B cell (primary cell): ENCODE data around the gene SYNE2. TPM values are rescaled to one million over a fixed set of nuclear protein-coding genes. Genes with fewer than 3 reads are reported as not detected.

Source experiments
- ATAC-seq: fragments of 200-7000 bp; cut with Tn5 transposase; one replicate; pipeline ENCODE4 v1.10.0; 2021; ENCODE audit warnings: low read depth, mild to moderate bottlenecking, moderate number of reproducible peaks, moderate library complexity
- CTCF ChIA-PET: fragments of 350-600 bp; sonication (Branson Sonifier 250); formaldehyde crosslinking; loops from one replicate; lab custom pipeline; 2021; ENCODE audit warnings: antibody characterized with exemption, inconsistent platforms; lab: Charles Lee
- POLR2A ChIA-PET: fragments of 350-600 bp; sonication (Branson Sonifier 250); formaldehyde crosslinking; loops from one replicate; lab custom pipeline; 2021; ENCODE audit warnings: antibody characterized with exemption; lab: Charles Lee
- DNase-seq: peaks from one replicate; pipeline ENCODE4 v3.0.0; 2013
- H2AFZ ChIP-seq: 2 replicates; pipeline ENCODE4 v1.6.1; 2012; ENCODE audit warnings: mild to moderate bottlenecking, low read depth, low read length; ENCODE audit not compliant: insufficient read depth, poor library complexity, severe bottlenecking
- H3K27ac ChIP-seq, 2 donors: 1 replicate in 1 of 2; 2 replicates in 1 of 2; pipeline ENCODE4 v1.5.1; 2012 to 2013; ENCODE audit warnings: low read length in 2 of 2, mild to moderate bottlenecking in 2 of 2, moderate library complexity in 1 of 2
- H3K27me3 ChIP-seq, 4 experiments: fragments of 200-600 bp in 1 of 4; sonication (generic) in 1 of 4; replicated peaks in 1 of 4; 1 replicate in 2 of 4; 2 replicates in 2 of 4; pipeline versions ENCODE4 v1.6.1 to v1.7.0; 2013 to 2016; ENCODE audit warnings: low read length in 3 of 4, mild to moderate bottlenecking in 2 of 4, mixed read lengths in 1 of 4, moderate library complexity in 1 of 4; ENCODE audit not compliant: insufficient read depth in 4 of 4, control insufficient read depth in 3 of 4; ENCODE audit errors: control extremely low read depth in 1 of 4
- H3K36me3 ChIP-seq, 2 experiments: replicated peaks in 1 of 2; 1 replicate in 1 of 2; 2 replicates in 1 of 2; pipeline versions ENCODE4 v1.6.1 to v1.7.1; 2013; ENCODE audit warnings: low read length in 1 of 2; ENCODE audit not compliant: insufficient read depth in 2 of 2, control insufficient read depth in 1 of 2; ENCODE audit errors: control extremely low read depth in 1 of 2, extremely low read depth in 1 of 2
- H3K4me1 ChIP-seq, 2 donors: fragments of 200-600 bp in 1 of 2; sonication (generic) in 1 of 2; 1 replicate in 1 of 2; 2 replicates in 1 of 2; pipeline versions ENCODE4 v1.5.1 to v1.6.1; 2013 to 2017; ENCODE audit warnings: low read length in 2 of 2; ENCODE audit not compliant: control insufficient read depth in 2 of 2, insufficient read depth in 2 of 2
- H3K4me2 ChIP-seq: replicated peaks from 2 replicates; pipeline ENCODE3; 2012; ENCODE audit warnings: mild to moderate bottlenecking, low read depth, low read length; ENCODE audit not compliant: poor library complexity, severe bottlenecking
- H3K4me3 ChIP-seq, 5 experiments: fragments of 200-600 bp in 1 of 5; sonication (generic) in 1 of 5; 1 replicate in 3 of 5; 2 replicates in 2 of 5; pipeline versions ENCODE4 v1.5.1 to v1.7.0; 2011 to 2016; ENCODE audit warnings: low read length in 4 of 5, mild to moderate bottlenecking in 4 of 5, low read depth in 2 of 5, control low read depth in 1 of 5, moderate library complexity in 1 of 5; ENCODE audit not compliant: insufficient read depth in 1 of 5; ENCODE audit errors: control extremely low read depth in 1 of 5, extremely low read depth in 1 of 5
- H3K79me2 ChIP-seq: fragments of 200-600 bp; sonication (generic); one replicate; pipeline ENCODE4 v1.6.0; 2016; ENCODE audit warnings: low read length; ENCODE audit not compliant: control insufficient read depth, insufficient read depth
- H3K9ac ChIP-seq: fragments of 200-600 bp; sonication (generic); 2 replicates; pipeline ENCODE4 v1.6.1; 2017; ENCODE audit warnings: mild to moderate bottlenecking, low read length, moderate library complexity
- H3K9me3 ChIP-seq, 3 donors: one replicate each; pipeline versions ENCODE4 v1.6.1 to v1.7.1; 2013; ENCODE audit warnings: low read length in 2 of 3; ENCODE audit not compliant: control insufficient read depth in 2 of 3, insufficient read depth in 1 of 3; ENCODE audit errors: control extremely low read depth in 1 of 3
- H4K20me1 ChIP-seq: 2 replicates; pipeline ENCODE4 v1.6.0; 2012; ENCODE audit warnings: mild to moderate bottlenecking, low read length; ENCODE audit not compliant: insufficient read depth, control insufficient read depth, poor library complexity, severe bottlenecking
- H3K27ac Mint-ChIP-seq: one replicate; pipeline ENCODE4 v1.8.0; 2021; ENCODE audit warnings: mixed read lengths
- H3K27me3 Mint-ChIP-seq: one replicate; pipeline ENCODE4 v1.8.0; 2021; ENCODE audit warnings: mixed read lengths
- H3K4me1 Mint-ChIP-seq: one replicate; pipeline ENCODE4 v1.8.0; 2021; ENCODE audit warnings: mixed read lengths
- H3K4me3 Mint-ChIP-seq: one replicate; pipeline ENCODE4 v1.8.0; 2021; ENCODE audit warnings: mixed read lengths
- H3K9me3 Mint-ChIP-seq: one replicate; pipeline ENCODE4 v1.8.0; 2022; ENCODE audit warnings: mixed read lengths; ENCODE audit not compliant: insufficient read depth
- EZH2 ChIP-seq: IDR thresholded peaks from 2 replicates; pipeline ENCODE4 v1.6.1; 2012; ENCODE audit warnings: borderline replicate concordance, low read depth, mild to moderate bottlenecking, moderate library complexity, low read length; ENCODE audit not compliant: insufficient read depth, poor library complexity, severe bottlenecking
- WGBS: methylation state at CpG from one replicate; pipeline ENCODE4 v1.1.5; 2013; ENCODE audit warnings: missing lambda C conversion rate; ENCODE audit not compliant: insufficient coverage; 5-methylcytosine and 5-hydroxymethylcytosine counted together
- intact Hi-C: fragments of 100-400 bp; cut with micrococcal nuclease; formaldehyde crosslinking; loops from one replicate; pipeline ENCODE4 v1.10.0; 2022
- polyA plus RNA-seq: library from polyadenylated mRNA; depleted of rRNA; stranded (reverse); fragments of >200 nt; gene quantifications from 2 replicates; pipeline ENCODE4 v1.2.3, GENCODE V29; 2012
- total RNA-seq, 2 donors: library from RNA; stranded (reverse); fragments of 120-200 nt in 1 of 2; gene quantifications; 1 replicate in 1 of 2; 2 replicates in 1 of 2; pipeline versions ENCODE4 v1.2.3 to v1.2.4, GENCODE V29; 2013 to 2022
- TF ChIP-seq, protein P1 (sequence below): fragments of 200-600 bp; IDR thresholded peaks from one replicate; pipeline ENCODE4 v1.8.0; 2022; ENCODE audit warnings: antibody characterized with exemption, mild to moderate bottlenecking

The SYNE2 gene
- total and polyA plus RNA-seq, 2 donors (not counting 1 experiment from before 2014, with no cell fraction given): 39.5 to 105 TPM

GRCh38 chr14:64191756-64192155, 339.0 kb downstream of the SYNE2 start:
- no peak overlapping the region for H3K4me2 ChIP-seq
- POLR2A ChIA-PET: no interaction called here
- ATAC-seq: no peak
- TF ChIP-seq, protein P1, sequence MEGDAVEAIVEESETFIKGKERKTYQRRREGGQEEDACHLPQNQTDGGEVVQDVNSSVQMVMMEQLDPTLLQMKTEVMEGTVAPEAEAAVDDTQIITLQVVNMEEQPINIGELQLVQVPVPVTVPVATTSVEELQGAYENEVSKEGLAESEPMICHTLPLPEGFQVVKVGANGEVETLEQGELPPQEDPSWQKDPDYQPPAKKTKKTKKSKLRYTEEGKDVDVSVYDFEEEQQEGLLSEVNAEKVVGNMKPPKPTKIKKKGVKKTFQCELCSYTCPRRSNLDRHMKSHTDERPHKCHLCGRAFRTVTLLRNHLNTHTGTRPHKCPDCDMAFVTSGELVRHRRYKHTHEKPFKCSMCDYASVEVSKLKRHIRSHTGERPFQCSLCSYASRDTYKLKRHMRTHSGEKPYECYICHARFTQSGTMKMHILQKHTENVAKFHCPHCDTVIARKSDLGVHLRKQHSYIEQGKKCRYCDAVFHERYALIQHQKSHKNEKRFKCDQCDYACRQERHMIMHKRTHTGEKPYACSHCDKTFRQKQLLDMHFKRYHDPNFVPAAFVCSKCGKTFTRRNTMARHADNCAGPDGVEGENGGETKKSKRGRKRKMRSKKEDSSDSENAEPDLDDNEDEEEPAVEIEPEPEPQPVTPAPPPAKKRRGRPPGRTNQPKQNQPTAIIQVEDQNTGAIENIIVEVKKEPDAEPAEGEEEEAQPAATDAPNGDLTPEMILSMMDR: no peak
- no peak for TF ChIP-seq EZH2
- no peaks in the 10 kb centered on the region for H4K20me1 ChIP-seq
- no peaks in the 10 kb centered on the region for H3K27me3 ChIP-seq
- Mint-ChIP-seq H3K27me3 (no peaks in the 10 kb centered on the region), H3K4me3 (no peak overlapping the region), H3K9me3 (no peaks in the 10 kb centered on the region), H3K4me1 (peaks cover 35% of the 10 kb centered on the region), H3K27ac (peak overlapping the region; percentile 17)
- 88% methylated on average over 2 of the region's 2 CpGs for WGBS
- H3K9me3 ChIP-seq: no peaks in the 10 kb centered on the region
- intact Hi-C loops: no loop called here
- H3K9ac ChIP-seq: no peak overlapping the region
- no peak for DNase-seq
- H3K4me1 ChIP-seq: peaks cover 30 to 32% of the 10 kb centered on the region in 2 donors
- H3K79me2 ChIP-seq: no peaks in the 10 kb centered on the region
- H3K36me3 ChIP-seq: peaks cover 0 to 9% of the 10 kb centered on the region in 2 experiments
- CTCF ChIA-PET: interaction anchor here (1.0 to 1.1 kb wide), 2 partner anchors 18 to 22 kb away, joined by 3 read pairs; no protein-coding TSS in a partner anchor
- H3K4me3 ChIP-seq: no peak overlapping the region
- H2AFZ ChIP-seq: no peak overlapping the region
- H3K27ac ChIP-seq: no peak overlapping the region

- TF ChIP-seq EZH2: no peak
- TF ChIP-seq, protein P1: no peak
- Histone ChIP-seq H3K9me3 (no peaks in the 10 kb centered on the region), H3K4me3 (no peak overlapping the region), H3K4me1 (peaks cover 47 to 50% of the 10 kb centered on the region in 2 donors), H4K20me1 (no peaks in the 10 kb centered on the region), H2AFZ (no peak overlapping the region), H3K27ac (peak overlapping the region in 1 of 2 donors; percentile 94), H3K36me3 (peaks cover 0 to 9% of the 10 kb centered on the region in 2 experiments), H3K79me2 (peaks cover 15% of the 10 kb centered on the region), H3K27me3 (no peaks in the 10 kb centered on the region), H3K9ac (no peak overlapping the region), H3K4me2 (no peak overlapping the region)
- WGBS: 100% methylated on average over 1 of the region's 2 CpGs
- Mint-ChIP-seq H3K27ac (peak overlapping the region; percentile 94), H3K4me1 (peaks cover 56% of the 10 kb centered on the region), H3K9me3 (no peaks in the 10 kb centered on the region), H3K27me3 (no peaks in the 10 kb centered on the region), H3K4me3 (no peak overlapping the region)
- ChIA-PET POLR2A (interaction anchor here (0.6 to 1.0 kb wide), 2 partner anchors 42 to 59 kb away, joined by 3 to 4 read pairs; no protein-coding TSS in a partner anchor), CTCF (interaction anchor here (0.9 to 3.1 kb wide), 2 partner anchors 100 to 110 kb away, joined by 3 to 13 read pairs; partner anchors contain the start of gene ESR2)
- ATAC-seq: no peak
- DNase-seq: no peak
- intact Hi-C loops: no loop called here
Measured at GRCh38 chr14:64193821-64194220, 341.0 kb downstream of the SYNE2 start.
